Panc1 (cell line): ENCODE results near the gene PCSK5. TPM values are rescaled to one million over a fixed set of nuclear protein-coding genes. Genes with fewer than 3 reads are reported as not detected.

Experiments used
- ATAC-seq: fragments of 200-7000 bp; cut with Tn5 transposase; 2 replicates; pipeline ENCODE4 v1.9.1; 2020; ENCODE audit warnings: mild to moderate bottlenecking, moderate library complexity
- BruUV-seq: library from RNA; stranded (reverse); fragments of 400-500 nt; replicated peaks from 2 replicates; lab custom pipeline; 2021; lab: Mats Ljungman, UMichigan
- CTCF ChIA-PET: fragments of 300-600 bp; sonication (Branson Sonifier 250); formaldehyde crosslinking; loops from one replicate; lab custom pipeline; 2022; ENCODE audit warnings: antibody characterized with exemption; lab: Charles Lee
- POLR2A ChIA-PET: fragments of 300-600 bp; sonication (Branson Sonifier 250); formaldehyde crosslinking; loops from one replicate; lab custom pipeline; 2022; ENCODE audit warnings: antibody characterized with exemption; lab: Charles Lee
- DNase-seq: peaks from one replicate; pipeline ENCODE4 v3.0.0-alpha.2; 2010; ENCODE audit warnings: low read depth, low spot score
- H3K27ac ChIP-seq: 2 replicates; pipeline ENCODE4 v1.5.1; 2011; ENCODE audit warnings: mild to moderate bottlenecking, low read length, inconsistent platforms
- H3K27me3 ChIP-seq: fragments of 200-500 bp; sonication (Bioruptor generic); 2 replicates; pipeline ENCODE4 v1.6.0; 2014; ENCODE audit warnings: low read length, inconsistent platforms; ENCODE audit not compliant: control insufficient read depth, insufficient read depth
- H3K36me3 ChIP-seq: fragments of 200-500 bp; sonication (Bioruptor generic); 2 replicates; pipeline ENCODE4 v1.5.1; 2014; ENCODE audit warnings: inconsistent platforms, mild to moderate bottlenecking, low read length, moderate library complexity; ENCODE audit not compliant: control insufficient read depth, insufficient read depth
- H3K4me1 ChIP-seq: 2 replicates; pipeline ENCODE4 v1.5.1; 2011; ENCODE audit warnings: inconsistent platforms, mild to moderate bottlenecking, low read length, moderate library complexity; ENCODE audit not compliant: control insufficient read depth, insufficient read depth
- H3K4me3 ChIP-seq, 2 experiments: 2 replicates each; pipeline ENCODE4 v1.5.1; 2011 to 2012; ENCODE audit warnings: low read depth in 2 of 2, low read length in 2 of 2, mild to moderate bottlenecking in 2 of 2, inconsistent platforms in 1 of 2, moderate library complexity in 1 of 2
- H3K9me3 ChIP-seq: fragments of 200-500 bp; sonication (Bioruptor generic); 2 replicates; pipeline ENCODE4 v1.5.1; 2014; ENCODE audit warnings: low read depth, mild to moderate bottlenecking, inconsistent platforms, low read length, moderate library complexity; ENCODE audit not compliant: control insufficient read depth, insufficient read depth
- CTCF ChIP-seq: fragments of 450-650 bp; IDR thresholded peaks from 2 replicates; pipeline ENCODE4 v1.5.1; 2017; ENCODE audit warnings: mild to moderate bottlenecking
- POLR2AphosphoS5 ChIP-seq: IDR thresholded peaks from 2 replicates; pipeline ENCODE4 v1.6.1; 2012; ENCODE audit warnings: mild to moderate bottlenecking, low read depth, low read length, moderate library complexity
- REST ChIP-seq, 2 experiments: IDR thresholded peaks; 2 replicates each; pipeline ENCODE4 v1.6.1; 2011 to 2012; ENCODE audit warnings: low read depth in 2 of 2, control low read depth in 1 of 2, low read length in 1 of 2, mild to moderate bottlenecking in 1 of 2, moderate library complexity in 1 of 2; ENCODE audit not compliant: insufficient read depth in 1 of 2
- SIN3A ChIP-seq: IDR thresholded peaks from 2 replicates; pipeline ENCODE4 v1.6.1; 2012; ENCODE audit warnings: low read depth, mild to moderate bottlenecking, low read length, moderate library complexity, borderline replicate concordance; ENCODE audit not compliant: insufficient read depth
- TCF7L2 ChIP-seq: IDR thresholded peaks from 2 replicates; pipeline ENCODE4 v1.6.1; 2011; ENCODE audit warnings: mild to moderate bottlenecking, low read depth, low read length, inconsistent platforms
- in situ Hi-C: cut with HindIII; loops from 2 replicates; pipeline ENCODE4 v1.10.0; 2016; ENCODE audit warnings: low sequenced_read_pairs, low pct_unique_long_range_greater_than_20kb
- intact Hi-C: fragments of 100-400 bp; cut with micrococcal nuclease; formaldehyde crosslinking; loops from one replicate; pipeline ENCODE4 v1.10.0; 2022; ENCODE audit not compliant: unreplicated experiment
- total RNA-seq: library from RNA; stranded (reverse); gene quantifications from one replicate; pipeline ENCODE4 v1.2.1, GENCODE V29; 2021; ENCODE audit not compliant: unreplicated experiment

Gene PCSK5
- total RNA-seq, 1 experiment from 2014 or later = 0.21 TPM

- intact Hi-C loops (no loop called here), in situ Hi-C loops (no loop called here)
- ATAC-seq (no peak), DNase-seq (no peak)
- no peaks in the 10 kb centered on the region for H3K36me3 ChIP-seq
- TF ChIP-seq SIN3A (no peak), REST (IDR thresholded peaks at IDR 0.05; ENCODE audit: insufficient read depth in 1 of 2, low read depth in 2 of 2, low read length in 1 of 2) (no peak), CTCF (no peak), TCF7L2 (no peak), POLR2AphosphoS5 (no peak)
- H3K4me3 ChIP-seq = no peak overlapping the region
- no peak overlapping the region for H3K27ac ChIP-seq
- no peaks in the 10 kb centered on the region for H3K4me1 ChIP-seq
- H3K9me3 ChIP-seq = no peaks in the 10 kb centered on the region
- no TSS peak for BruUV-seq
- POLR2A ChIA-PET = no interaction called here
- CTCF ChIA-PET = no interaction called here
- no peaks in the 10 kb centered on the region for H3K27me3 ChIP-seq
Observed at GRCh38 chr9:76353280-76353679, 462.8 kb downstream of the PCSK5 start.

GRCh38 chr9:76354221-76354620 lies 463.7 kb downstream of the PCSK5 start:
- ATAC-seq = no peak
- TF ChIP-seq CTCF (no peak), SIN3A (no peak), REST (IDR thresholded peaks at IDR 0.05; ENCODE audit: insufficient read depth in 1 of 2, low read depth in 2 of 2, low read length in 1 of 2) (no peak), TCF7L2 (no peak), POLR2AphosphoS5 (no peak)
- ChIA-PET POLR2A (no interaction called here), CTCF (no interaction called here)
- H3K4me3 ChIP-seq = no peak overlapping the region
- no peaks in the 10 kb centered on the region for H3K4me1 ChIP-seq
- DNase-seq = no peak
- no peaks in the 10 kb centered on the region for H3K27me3 ChIP-seq
- in situ Hi-C loops = no loop called here
- H3K27ac ChIP-seq = no peak overlapping the region
- BruUV-seq = no TSS peak
- H3K36me3 ChIP-seq = no peaks in the 10 kb centered on the region
- H3K9me3 ChIP-seq = no peaks in the 10 kb centered on the region
- intact Hi-C loops = no loop called here
